B cell (primary cell): ENCODE data around the gene MEG3. TPM values are rescaled to one million over a fixed set of nuclear protein-coding genes. Genes with fewer than 3 reads are reported as not detected.

Experiments used
- ATAC-seq: fragments of 200-7000 bp; cut with Tn5 transposase; one replicate; pipeline ENCODE4 v1.10.0; 2021; ENCODE audit warnings: low read depth, mild to moderate bottlenecking, moderate number of reproducible peaks, moderate library complexity
- CTCF ChIA-PET: fragments of 350-600 bp; sonication (Branson Sonifier 250); formaldehyde crosslinking; loops from one replicate; lab custom pipeline; 2021; ENCODE audit warnings: antibody characterized with exemption, inconsistent platforms; lab: Charles Lee
- POLR2A ChIA-PET: fragments of 350-600 bp; sonication (Branson Sonifier 250); formaldehyde crosslinking; loops from one replicate; lab custom pipeline; 2021; ENCODE audit warnings: antibody characterized with exemption; lab: Charles Lee
- DNase-seq: peaks from one replicate; pipeline ENCODE4 v3.0.0; 2013
- H2AFZ ChIP-seq: 2 replicates; pipeline ENCODE4 v1.6.1; 2012; ENCODE audit warnings: mild to moderate bottlenecking, low read depth, low read length; ENCODE audit not compliant: insufficient read depth, poor library complexity, severe bottlenecking
- H3K27ac ChIP-seq, 2 donors: 1 replicate in 1 of 2; 2 replicates in 1 of 2; pipeline ENCODE4 v1.5.1; 2012 to 2013; ENCODE audit warnings: low read length in 2 of 2, mild to moderate bottlenecking in 2 of 2, moderate library complexity in 1 of 2
- H3K27me3 ChIP-seq, 4 experiments: fragments of 200-600 bp in 1 of 4; sonication (generic) in 1 of 4; replicated peaks in 1 of 4; 1 replicate in 2 of 4; 2 replicates in 2 of 4; pipeline versions ENCODE4 v1.6.1 to v1.7.0; 2013 to 2016; ENCODE audit warnings: low read length in 3 of 4, mild to moderate bottlenecking in 2 of 4, mixed read lengths in 1 of 4, moderate library complexity in 1 of 4; ENCODE audit not compliant: insufficient read depth in 4 of 4, control insufficient read depth in 3 of 4; ENCODE audit errors: control extremely low read depth in 1 of 4
- H3K36me3 ChIP-seq, 2 experiments: replicated peaks in 1 of 2; 1 replicate in 1 of 2; 2 replicates in 1 of 2; pipeline versions ENCODE4 v1.6.1 to v1.7.1; 2013; ENCODE audit warnings: low read length in 1 of 2; ENCODE audit not compliant: insufficient read depth in 2 of 2, control insufficient read depth in 1 of 2; ENCODE audit errors: control extremely low read depth in 1 of 2, extremely low read depth in 1 of 2
- H3K4me1 ChIP-seq, 2 donors: fragments of 200-600 bp in 1 of 2; sonication (generic) in 1 of 2; 1 replicate in 1 of 2; 2 replicates in 1 of 2; pipeline versions ENCODE4 v1.5.1 to v1.6.1; 2013 to 2017; ENCODE audit warnings: low read length in 2 of 2; ENCODE audit not compliant: control insufficient read depth in 2 of 2, insufficient read depth in 2 of 2
- H3K4me2 ChIP-seq: replicated peaks from 2 replicates; pipeline ENCODE3; 2012; ENCODE audit warnings: mild to moderate bottlenecking, low read depth, low read length; ENCODE audit not compliant: poor library complexity, severe bottlenecking
- H3K4me3 ChIP-seq, 5 experiments: fragments of 200-600 bp in 1 of 5; sonication (generic) in 1 of 5; 1 replicate in 3 of 5; 2 replicates in 2 of 5; pipeline versions ENCODE4 v1.5.1 to v1.7.0; 2011 to 2016; ENCODE audit warnings: low read length in 4 of 5, mild to moderate bottlenecking in 4 of 5, low read depth in 2 of 5, control low read depth in 1 of 5, moderate library complexity in 1 of 5; ENCODE audit not compliant: insufficient read depth in 1 of 5; ENCODE audit errors: control extremely low read depth in 1 of 5, extremely low read depth in 1 of 5
- H3K79me2 ChIP-seq: fragments of 200-600 bp; sonication (generic); one replicate; pipeline ENCODE4 v1.6.0; 2016; ENCODE audit warnings: low read length; ENCODE audit not compliant: control insufficient read depth, insufficient read depth
- H3K9ac ChIP-seq: fragments of 200-600 bp; sonication (generic); 2 replicates; pipeline ENCODE4 v1.6.1; 2017; ENCODE audit warnings: mild to moderate bottlenecking, low read length, moderate library complexity
- H3K9me3 ChIP-seq, 3 donors: one replicate each; pipeline versions ENCODE4 v1.6.1 to v1.7.1; 2013; ENCODE audit warnings: low read length in 2 of 3; ENCODE audit not compliant: control insufficient read depth in 2 of 3, insufficient read depth in 1 of 3; ENCODE audit errors: control extremely low read depth in 1 of 3
- H4K20me1 ChIP-seq: 2 replicates; pipeline ENCODE4 v1.6.0; 2012; ENCODE audit warnings: mild to moderate bottlenecking, low read length; ENCODE audit not compliant: insufficient read depth, control insufficient read depth, poor library complexity, severe bottlenecking
- H3K27ac Mint-ChIP-seq: one replicate; pipeline ENCODE4 v1.8.0; 2021; ENCODE audit warnings: mixed read lengths
- H3K27me3 Mint-ChIP-seq: one replicate; pipeline ENCODE4 v1.8.0; 2021; ENCODE audit warnings: mixed read lengths
- H3K4me1 Mint-ChIP-seq: one replicate; pipeline ENCODE4 v1.8.0; 2021; ENCODE audit warnings: mixed read lengths
- H3K4me3 Mint-ChIP-seq: one replicate; pipeline ENCODE4 v1.8.0; 2021; ENCODE audit warnings: mixed read lengths
- H3K9me3 Mint-ChIP-seq: one replicate; pipeline ENCODE4 v1.8.0; 2022; ENCODE audit warnings: mixed read lengths; ENCODE audit not compliant: insufficient read depth
- EZH2 ChIP-seq: IDR thresholded peaks from 2 replicates; pipeline ENCODE4 v1.6.1; 2012; ENCODE audit warnings: borderline replicate concordance, low read depth, mild to moderate bottlenecking, moderate library complexity, low read length; ENCODE audit not compliant: insufficient read depth, poor library complexity, severe bottlenecking
- whole genome bisulfite sequencing: methylation state at CpG from one replicate; pipeline ENCODE4 v1.1.5; 2013; ENCODE audit warnings: missing lambda C conversion rate; ENCODE audit not compliant: insufficient coverage; 5-methylcytosine and 5-hydroxymethylcytosine counted together
- intact Hi-C: fragments of 100-400 bp; cut with micrococcal nuclease; formaldehyde crosslinking; loops from one replicate; pipeline ENCODE4 v1.10.0; 2022
- polyA plus RNA-seq: library from polyadenylated mRNA; depleted of rRNA; stranded (reverse); fragments of >200 nt; gene quantifications from 2 replicates; pipeline ENCODE4 v1.2.3, GENCODE V29; 2012
- total RNA-seq, 2 donors: library from RNA; stranded (reverse); fragments of 120-200 nt in 1 of 2; gene quantifications; 1 replicate in 1 of 2; 2 replicates in 1 of 2; pipeline versions ENCODE4 v1.2.3 to v1.2.4, GENCODE V29; 2013 to 2022
- TF ChIP-seq, protein P1 (sequence below): fragments of 200-600 bp; IDR thresholded peaks from one replicate; pipeline ENCODE4 v1.8.0; 2022; ENCODE audit warnings: antibody characterized with exemption, mild to moderate bottlenecking

Gene MEG3
- total and polyA plus RNA-seq, 2 donors (not counting 1 experiment from before 2014, with no cell fraction given) = 0.13 TPM; not detected in 1

DNA sequence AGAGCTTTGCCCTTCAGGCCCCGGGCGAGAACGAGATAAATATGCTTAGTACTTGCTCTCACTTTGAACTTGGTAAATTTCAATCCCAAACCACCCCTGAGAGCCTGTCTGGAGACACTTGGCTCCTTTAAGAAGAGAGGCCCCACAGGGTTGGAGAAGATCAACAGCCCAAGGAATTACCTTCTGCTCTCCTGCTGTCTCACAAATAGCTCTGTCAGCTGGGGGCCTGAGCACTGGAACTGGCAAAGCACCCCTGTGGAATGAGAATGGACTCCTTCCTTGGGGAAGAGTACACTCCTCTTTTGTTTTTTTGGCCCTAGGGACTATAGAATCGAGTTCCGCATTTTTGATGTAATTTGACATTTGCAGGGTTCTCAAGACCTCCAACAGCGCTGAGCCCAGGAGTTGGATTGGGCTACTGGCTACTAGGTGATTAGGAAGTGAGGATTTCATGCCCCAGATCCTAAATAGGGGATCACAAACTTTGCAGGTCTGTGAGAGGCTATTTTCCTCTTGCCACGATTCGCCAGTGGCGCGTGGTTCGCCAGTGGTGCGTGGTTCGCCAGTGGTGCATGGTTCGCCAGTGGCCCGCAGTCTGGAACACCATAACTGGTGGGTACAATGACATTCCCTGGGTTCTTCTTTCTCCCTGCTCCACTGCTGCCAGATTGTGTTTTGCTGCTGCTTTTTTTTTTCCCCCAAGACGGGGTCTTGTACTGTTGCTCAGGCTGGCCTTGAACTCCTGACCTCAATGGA, 17.8 kb upstream of the MEG3 start:
- TF ChIP-seq EZH2 = no peak
- ChIA-PET CTCF (no interaction called here), POLR2A (no interaction called here)
- intact Hi-C loops = no loop called here
- Mint-ChIP-seq H3K9me3 (peaks cover 6% of the 10 kb centered on the region), H3K27ac (no peak overlapping the region), H3K4me1 (no peaks in the 10 kb centered on the region), H3K4me3 (no peak overlapping the region), H3K27me3 (peaks cover 2% of the 10 kb centered on the region)
- H3K36me3 ChIP-seq = no peaks in the 10 kb centered on the region
- no peak overlapping the region for H3K27ac ChIP-seq
- H4K20me1 ChIP-seq = no peaks in the 10 kb centered on the region
- H3K9ac ChIP-seq = no peak overlapping the region
- 91% methylated on average over 13 of the region's 16 CpGs for WGBS
- no peaks in the 10 kb centered on the region for H3K79me2 ChIP-seq
- H3K9me3 ChIP-seq = peaks cover 0 to 57% (median 9%) of the 10 kb centered on the region in 3 donors
- ATAC-seq (no peak), DNase-seq (no peak)
- no peaks in the 10 kb centered on the region for H3K27me3 ChIP-seq
- H3K4me2 ChIP-seq = no peak overlapping the region
- H3K4me1 ChIP-seq = no peaks in the 10 kb centered on the region
- no peak overlapping the region for H3K4me3 ChIP-seq
- H2AFZ ChIP-seq = no peak overlapping the region

DNA sequence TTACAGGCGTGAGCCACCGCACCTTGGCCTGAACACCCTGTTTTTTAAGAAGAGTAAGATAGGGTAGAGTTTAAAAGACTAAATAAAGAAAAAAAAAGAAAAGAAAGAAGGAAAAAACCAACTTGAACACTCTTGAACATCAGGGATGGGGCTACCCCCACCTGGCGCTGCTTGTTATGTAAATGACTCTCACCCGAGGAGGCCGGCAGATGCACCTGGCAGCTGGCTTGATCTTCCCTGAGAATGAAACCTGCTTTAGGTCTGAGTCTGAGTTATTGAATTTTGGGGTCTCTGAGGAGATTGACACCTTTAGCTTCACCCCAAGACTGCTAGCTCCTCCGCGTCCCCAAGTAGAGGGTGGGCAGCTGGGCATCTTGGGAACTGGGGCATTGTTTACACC, 15.5 kb upstream of the MEG3 start:
- intact Hi-C loops = no loop called here
- Histone ChIP-seq H3K36me3 (no peaks in the 10 kb centered on the region), H3K4me2 (no peak overlapping the region), H3K9ac (no peak overlapping the region), H3K79me2 (no peaks in the 10 kb centered on the region), H2AFZ (no peak overlapping the region), H3K27ac (no peak overlapping the region), H3K27me3 (peaks cover 0 to under 1% (median 0%) of the 10 kb centered on the region in 4 experiments), H4K20me1 (no peaks in the 10 kb centered on the region), H3K4me3 (no peak overlapping the region), H3K9me3 (peaks cover 0 to 57% (median 9%) of the 10 kb centered on the region in 3 donors), H3K4me1 (no peaks in the 10 kb centered on the region)
- ATAC-seq (no peak), DNase-seq (no peak)
- 84% methylated on average over 5 of the region's 7 CpGs for WGBS
- Mint-ChIP-seq H3K9me3 (peaks cover 6% of the 10 kb centered on the region), H3K4me3 (no peak overlapping the region), H3K4me1 (no peaks in the 10 kb centered on the region), H3K27ac (no peak overlapping the region), H3K27me3 (peaks cover 10% of the 10 kb centered on the region)
- CTCF ChIA-PET = no interaction called here
- POLR2A ChIA-PET = no interaction called here
- no peak for TF ChIP-seq EZH2
- TF ChIP-seq, protein P1, sequence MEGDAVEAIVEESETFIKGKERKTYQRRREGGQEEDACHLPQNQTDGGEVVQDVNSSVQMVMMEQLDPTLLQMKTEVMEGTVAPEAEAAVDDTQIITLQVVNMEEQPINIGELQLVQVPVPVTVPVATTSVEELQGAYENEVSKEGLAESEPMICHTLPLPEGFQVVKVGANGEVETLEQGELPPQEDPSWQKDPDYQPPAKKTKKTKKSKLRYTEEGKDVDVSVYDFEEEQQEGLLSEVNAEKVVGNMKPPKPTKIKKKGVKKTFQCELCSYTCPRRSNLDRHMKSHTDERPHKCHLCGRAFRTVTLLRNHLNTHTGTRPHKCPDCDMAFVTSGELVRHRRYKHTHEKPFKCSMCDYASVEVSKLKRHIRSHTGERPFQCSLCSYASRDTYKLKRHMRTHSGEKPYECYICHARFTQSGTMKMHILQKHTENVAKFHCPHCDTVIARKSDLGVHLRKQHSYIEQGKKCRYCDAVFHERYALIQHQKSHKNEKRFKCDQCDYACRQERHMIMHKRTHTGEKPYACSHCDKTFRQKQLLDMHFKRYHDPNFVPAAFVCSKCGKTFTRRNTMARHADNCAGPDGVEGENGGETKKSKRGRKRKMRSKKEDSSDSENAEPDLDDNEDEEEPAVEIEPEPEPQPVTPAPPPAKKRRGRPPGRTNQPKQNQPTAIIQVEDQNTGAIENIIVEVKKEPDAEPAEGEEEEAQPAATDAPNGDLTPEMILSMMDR = no peak
